HK-2 (cell line): Measurements from ENCODE around the gene ZFYVE9.

Experiments
- DNase-seq: peaks from one replicate; pipeline ENCODE4 v3.0.0-alpha.2; 2018; ENCODE audit not compliant: unreplicated experiment

ZFYVE9 gene

DNA sequence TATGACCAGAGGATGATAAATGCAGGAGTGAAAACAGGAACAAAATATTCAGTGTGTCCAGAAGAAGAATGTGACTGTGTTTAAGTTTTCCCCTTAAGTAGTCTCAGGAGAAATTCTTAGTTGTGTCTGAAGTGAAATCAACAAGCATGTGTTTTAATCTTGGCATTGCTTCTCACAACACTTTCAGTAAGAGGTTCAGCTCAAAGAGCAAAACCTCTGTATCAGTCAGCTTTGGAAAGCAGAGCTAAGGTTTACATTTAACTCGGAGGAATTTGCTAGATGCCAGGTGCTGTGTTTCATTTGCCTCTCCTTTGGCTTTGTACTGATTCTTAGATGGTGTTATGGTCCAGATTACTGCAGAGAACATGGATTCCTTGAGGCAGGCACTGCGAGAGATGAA lies 195.6 kb downstream of the ZFYVE9 start:
- no peak for DNase-seq

DNA sequence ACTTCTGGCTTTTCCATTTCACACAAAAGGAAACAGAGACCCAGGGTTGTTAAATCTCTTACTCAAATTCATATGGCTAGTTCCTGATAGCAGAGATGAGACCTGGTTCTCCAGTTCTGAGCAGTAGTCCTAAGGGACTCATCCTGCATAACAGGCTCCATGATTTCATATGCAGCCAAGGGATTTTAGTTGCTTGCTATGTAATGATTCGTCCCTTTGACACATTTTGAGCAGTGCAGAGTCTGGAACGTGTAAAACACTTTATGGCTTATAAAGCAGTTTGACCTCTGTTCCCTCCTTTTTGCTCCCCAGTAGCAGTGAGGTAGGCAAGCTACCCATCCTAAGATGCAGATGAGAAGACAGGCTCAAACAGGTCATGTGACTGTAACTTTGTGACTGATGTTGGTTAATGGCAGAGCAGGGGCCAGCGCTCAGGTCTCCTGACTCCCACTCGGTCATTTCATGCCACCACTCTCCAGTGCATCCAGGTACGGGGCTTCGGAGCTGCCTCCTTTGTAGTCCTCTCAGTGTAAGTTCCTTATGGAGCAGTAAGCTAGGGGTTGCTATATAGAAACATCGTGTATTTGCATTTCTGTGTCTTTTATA lies 199.9 kb downstream of the ZFYVE9 start:
- no peak for DNase-seq

DNA sequence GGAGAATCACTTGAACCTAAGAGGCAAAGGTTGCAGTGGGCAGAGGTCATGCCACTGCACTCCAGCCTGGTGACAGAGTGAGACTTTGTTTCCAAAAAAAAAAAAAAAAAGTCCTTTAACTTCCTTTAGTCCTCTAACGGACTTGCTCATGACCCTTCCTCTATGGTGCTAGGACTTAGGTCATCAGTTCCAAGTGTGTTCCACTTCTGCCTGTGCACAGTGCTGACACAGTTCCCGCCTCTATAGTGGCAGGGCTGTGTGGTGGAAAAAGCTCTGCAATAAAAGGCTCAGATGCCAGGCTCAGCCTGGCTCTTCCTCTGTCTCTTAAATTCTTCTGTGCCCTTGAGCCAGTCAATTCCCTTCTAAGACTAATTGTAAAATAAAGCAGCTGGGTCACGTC lies 202.1 kb downstream of the ZFYVE9 start:
- no peak for DNase-seq

DNA sequence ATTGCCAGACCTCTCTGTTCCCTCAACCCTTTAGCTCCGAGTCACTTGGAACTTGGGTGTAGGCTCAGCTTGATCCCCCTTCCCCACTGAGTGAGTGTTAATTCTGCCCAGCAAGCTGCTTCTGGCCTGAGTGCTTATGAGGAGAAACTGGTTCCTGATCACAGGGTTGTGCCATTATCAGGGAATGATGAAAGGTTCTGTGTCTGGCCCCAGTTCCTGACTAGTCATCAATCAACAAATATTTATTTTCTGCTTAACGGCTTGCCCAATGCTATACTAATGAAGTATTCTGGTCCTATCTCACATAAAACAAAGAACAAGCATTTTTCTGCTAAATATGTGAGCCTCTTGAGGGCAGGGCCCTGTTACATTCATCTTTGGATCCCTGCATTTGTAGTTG lies 203.4 kb downstream of the ZFYVE9 start:
- DNase-seq, result no peak

DNA sequence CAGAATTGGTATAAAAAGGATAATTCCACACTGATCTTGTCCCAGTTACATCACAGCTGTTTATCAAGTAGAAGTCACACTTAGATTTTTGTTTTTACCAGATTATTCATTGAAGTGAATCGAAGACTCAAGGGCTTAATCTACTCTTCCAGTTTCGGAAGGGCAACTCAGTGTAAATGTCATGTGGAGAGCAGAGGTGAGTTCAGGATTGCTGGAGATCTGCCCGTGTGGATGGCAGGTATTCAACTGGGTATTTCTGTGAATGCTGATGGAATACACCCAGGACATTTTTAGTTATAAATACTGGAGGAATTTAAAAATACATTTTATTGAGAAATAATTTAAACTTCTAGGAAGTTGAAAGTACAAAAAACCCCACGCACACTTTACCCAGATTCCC lies 204.8 kb downstream of the ZFYVE9 start:
- no peak for DNase-seq

DNA sequence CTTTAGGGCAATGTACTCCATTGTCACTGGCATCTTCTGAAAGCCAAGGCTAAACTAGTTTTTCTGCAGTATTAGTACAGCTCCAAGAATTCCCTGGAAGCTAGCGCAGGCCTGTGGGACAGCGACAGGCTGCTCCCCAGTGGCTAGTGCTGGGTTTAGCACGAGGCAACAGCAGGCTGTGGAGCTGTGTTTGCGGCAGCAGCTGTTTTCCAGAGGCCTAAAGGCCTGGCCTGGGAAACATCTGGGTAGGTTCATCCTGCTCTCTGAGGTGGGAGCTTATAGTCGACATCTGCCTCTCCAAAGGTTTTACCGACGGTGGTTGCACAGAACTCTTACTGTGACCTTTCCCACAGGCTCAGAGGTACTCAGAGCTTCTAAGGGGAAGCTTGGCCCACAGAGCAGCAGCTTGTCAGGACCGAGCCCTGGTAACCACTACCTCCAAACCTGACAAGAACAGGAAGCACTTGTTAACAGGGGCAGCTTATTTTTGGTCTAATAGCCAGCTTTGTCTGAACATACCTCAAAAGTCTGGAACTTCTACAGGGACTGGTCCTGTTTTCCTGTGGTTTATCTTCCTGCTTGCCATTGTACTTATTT lies 206.9 kb downstream of the ZFYVE9 start:
- peak; percentile 27 for DNase-seq

DNA sequence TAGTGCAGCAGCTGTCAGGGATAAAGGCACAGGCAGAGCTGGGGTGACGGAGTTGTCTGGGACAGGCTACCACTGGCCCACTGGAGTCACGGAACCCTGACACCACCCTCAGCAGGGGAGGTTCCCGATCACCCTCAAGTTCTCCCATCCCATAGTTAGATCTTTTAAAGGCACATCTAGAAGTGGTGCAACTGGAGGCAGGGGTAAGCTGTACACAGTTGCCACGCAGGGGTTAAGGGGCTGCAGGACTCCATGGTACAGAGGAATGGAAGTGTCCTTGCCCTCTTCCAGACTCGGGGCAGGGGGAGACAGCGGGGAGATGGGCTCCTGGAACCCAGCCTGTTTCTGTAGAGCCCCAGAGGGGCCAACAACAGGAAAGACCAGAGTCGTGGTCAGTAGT lies 210.8 kb downstream of the ZFYVE9 start:
- DNase-seq, result no peak

DNA sequence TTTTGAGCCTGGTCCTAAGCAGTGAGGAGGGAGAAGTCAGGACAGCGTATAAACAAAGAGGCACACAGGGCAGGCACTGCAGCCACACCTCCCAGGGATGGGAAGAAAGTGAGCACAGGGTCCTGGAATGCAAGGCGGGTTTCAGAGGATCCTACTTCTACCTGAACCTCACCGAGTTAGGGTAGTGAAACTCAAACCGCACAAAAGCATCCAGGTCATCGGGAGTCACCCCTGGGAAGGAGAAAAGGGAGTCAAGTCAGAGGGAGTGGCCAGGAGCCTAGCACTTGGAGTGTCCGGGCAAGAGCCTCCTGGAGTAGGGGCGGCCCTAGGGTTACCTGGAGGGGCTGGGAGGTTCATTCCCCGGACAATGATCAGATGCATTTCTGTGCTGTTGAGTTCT lies 213.5 kb downstream of the ZFYVE9 start:
- DNase-seq, result no peak

DNA sequence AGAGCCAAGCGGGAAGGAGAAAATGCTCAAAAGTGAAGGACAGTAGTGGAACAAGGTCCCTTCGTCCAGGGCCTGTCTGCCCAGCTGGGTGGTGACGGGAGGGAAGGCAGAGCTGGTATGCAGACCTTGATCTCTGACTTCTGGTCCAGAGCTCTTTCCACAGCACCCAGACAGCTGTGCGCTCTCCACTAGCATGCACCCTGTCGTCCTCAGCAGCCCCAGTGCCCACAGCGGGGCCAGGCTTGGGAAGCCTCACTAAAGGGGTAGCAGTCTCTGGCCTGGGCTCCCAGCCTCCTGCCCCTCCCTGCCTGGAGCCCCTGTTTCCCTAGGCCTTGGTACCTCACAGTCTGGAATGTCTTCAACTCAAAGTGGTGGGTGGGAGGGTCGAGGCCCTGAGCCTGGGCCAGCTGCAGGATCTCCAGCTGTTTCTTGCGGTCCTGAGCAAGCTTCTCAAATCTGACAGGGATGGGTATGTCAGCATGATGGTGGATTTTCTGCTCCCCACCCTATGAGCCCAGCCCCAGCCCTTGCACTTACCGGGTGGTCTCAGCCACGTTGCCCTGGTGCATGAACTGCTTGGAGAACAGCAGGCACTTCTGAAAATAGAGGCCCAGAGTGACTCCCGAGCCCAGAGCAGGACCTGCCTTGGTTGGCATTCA lies 214.1 kb downstream of the ZFYVE9 start:
- DNase-seq, result no peak

DNA sequence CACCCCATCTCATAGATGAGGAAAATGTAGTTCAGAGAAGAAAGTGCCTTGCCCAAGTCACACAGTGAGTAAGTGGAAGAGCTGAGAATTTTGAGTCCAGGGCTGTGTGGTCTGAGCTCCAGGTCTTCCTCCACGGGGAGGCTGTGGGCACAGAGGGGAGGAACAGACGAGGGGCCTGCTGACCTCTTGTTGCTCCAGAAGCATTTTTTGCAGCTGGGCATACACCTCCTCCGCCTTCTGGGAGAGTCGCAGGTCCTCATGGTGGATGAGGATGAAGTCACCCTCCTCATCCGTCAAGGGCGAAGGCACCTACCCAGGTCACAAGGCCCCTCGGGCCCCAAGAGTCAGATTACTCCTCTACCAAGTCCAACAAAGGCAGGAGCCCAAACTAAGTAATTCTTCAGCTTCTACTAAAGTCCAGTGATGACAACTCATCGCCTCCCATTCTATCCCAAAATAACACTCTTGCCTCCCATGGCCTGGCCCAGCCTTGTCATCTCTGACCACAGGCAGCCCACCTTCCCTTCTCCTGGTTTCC lies 215.0 kb downstream of the ZFYVE9 start:
- DNase-seq, result no peak

DNA sequence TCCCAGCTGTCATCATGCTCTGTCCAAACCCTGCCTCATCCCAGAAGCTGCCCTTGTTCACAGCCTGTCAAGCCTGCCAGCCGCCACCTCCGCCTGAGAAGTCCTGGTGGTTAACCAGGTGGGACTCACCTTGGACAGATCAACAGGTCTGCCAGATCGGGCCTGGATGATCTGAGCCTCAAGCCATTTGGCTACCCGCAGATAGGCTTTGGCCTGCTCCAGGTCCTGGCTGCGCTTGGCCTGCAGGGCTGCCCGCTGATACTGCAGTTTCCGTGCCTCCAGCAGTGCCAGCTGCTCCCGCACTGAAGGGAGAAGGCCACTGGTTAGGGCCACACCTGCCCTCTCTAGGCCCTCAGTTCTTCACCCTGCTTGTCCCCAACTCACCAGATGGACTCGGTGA lies 215.5 kb downstream of the ZFYVE9 start:
- DNase-seq, result no peak

DNA sequence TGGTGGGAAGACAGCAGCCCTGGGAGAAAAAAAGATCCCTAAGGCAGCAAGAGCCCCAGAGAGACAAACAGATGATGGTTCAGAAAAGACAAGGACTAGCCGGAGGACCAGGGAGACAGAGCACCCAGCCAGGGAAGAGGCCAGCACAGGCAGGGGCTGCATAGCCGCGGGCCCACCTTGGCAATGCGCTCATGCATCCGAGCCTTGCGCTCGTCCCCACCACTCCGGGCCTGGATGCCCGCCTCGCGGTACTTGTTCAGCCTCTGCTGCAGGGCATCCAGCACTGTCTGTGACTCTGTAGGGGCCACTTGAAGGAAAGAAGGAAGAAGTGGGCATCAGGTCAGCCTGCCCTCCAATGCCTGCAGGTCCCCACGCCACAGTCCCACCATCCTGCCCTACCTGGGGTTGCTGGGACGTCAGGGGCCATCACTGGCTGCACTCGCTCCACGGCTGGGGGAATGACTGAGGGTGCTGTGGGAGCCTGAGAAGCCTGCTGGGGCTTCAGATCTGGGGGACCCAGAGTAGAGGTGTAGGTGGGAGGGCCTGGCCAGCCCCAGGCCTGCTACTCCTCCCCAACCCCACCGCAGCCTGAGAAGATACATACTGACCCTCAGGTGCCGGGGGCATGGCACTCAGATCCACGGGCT lies 217.1 kb downstream of the ZFYVE9 start:
- DNase-seq, result no peak

DNA sequence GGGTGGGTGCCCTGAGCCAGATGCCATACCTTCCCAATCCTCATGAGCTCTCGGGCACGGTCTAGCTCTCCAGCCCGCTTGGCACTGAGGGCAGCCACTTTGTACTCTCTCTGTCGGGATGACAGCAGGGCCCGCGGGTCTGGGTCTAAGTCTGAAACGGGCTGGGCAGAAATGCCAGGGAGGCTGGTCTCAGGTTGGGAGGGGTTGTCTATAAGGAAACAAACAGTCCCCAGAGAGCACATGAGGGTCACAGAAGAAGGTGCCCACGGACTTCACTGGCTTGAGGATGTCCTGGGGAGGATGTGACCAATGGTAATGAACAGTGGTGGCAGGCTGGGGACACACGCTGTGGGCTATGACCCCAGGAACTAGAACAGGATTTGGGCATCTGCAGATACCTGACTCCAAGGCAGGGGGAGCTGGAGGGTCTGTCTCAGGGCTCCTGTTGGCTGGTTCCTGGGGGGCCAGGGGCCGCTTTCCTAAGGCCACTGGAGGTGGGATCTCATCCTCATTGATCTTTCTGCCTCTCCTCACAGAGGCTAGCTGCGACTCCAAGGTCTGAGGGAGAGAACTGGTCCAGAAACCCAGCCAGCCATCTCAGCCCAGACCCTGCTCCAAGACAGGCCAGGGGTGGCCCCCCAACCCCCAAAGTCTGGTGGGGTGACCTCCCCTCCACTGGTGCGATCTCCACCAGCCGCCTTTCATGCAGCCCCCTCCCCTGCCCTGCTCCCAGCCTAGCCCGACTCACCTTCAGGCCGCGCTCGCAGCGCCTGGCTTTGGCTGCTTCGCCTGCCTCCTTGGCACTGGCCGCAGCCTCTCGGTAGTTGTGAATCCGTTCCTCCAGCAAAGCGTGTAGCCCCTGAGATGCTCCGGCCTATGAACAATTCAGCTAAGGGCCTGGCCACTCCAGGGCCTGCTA lies 218.0 kb downstream of the ZFYVE9 start:
- no peak for DNase-seq

DNA sequence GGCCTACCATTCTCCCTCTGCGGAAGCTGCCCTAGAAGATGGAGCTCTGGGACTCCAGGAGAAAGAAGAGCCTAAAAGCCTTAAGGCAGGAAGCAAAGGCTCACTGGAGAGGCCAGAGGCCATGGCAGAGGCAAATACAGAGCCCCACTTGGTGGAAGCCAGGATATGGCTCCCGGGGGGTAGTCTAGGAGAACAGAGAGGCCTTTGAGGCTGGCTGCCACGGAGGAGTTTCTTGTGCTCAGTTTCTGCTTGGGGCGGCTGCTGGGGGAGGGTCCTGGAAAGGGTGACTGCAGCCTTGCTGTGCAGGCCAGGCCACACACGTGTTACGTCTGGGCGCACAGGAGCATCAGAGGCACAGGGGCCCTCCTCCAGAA lies 218.7 kb downstream of the ZFYVE9 start:
- no peak for DNase-seq

DNA sequence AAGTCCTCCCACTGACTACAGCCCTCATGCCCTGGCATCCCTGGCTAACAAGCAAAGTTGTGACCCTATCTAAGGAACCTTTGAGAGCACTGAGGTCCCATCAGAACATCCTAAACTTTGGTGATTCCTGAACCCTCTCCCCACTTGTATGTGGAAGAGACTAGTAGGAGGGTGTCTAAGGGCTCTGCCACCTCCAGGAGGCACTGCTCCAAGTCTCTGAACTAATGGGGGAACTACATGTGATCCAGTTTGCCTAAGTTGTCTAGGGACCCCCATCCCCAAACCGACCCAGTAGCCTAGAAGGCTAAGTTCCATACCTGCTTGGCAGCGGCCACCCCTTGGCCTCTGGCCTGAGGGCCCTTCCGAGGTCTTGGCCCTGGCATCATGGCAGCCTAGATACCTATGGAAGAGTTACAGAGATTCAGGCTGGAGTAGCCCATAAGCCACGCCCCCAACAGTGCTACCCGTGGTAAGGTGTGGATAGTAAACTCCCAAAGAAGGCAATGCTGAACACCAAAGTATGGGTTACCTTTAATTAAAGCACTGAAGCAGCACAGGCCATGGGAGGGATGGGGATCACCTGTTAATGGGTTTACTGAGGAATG lies 222.4 kb downstream of the ZFYVE9 start:
- no peak for DNase-seq

DNA sequence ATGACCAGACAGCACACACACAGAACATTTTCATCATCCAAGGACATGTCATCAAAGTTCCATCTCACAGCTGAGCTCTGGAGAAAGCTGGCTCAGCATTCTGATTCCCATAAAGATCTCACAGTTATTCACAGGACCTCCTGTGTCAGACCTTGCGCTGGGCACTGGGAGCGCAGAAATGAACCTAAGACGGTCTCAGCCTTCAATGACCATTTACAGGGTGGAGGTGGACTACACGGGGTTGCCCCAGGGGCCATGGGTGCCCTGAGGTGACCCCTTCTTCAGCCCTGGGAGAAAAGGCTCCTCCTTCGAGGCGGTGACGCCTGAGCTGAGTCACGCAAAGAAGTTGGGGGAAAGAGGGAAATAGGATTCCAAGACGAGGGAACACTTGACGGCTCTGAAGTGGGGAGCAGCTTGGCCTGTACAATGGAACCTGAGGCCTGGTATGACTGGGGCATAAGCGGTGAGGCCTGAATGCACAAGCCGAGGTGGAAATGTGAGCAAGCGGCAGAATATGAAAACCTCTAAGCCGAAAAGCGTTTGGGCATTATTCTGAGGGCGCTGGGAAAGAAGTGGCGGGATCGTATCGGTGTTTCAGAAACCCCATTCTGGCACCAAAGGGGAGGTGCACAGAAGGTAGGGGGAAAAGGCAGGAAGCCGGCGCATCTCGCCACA lies 223.3 kb downstream of the ZFYVE9 start:
- peak; percentile 68 for DNase-seq

DNA sequence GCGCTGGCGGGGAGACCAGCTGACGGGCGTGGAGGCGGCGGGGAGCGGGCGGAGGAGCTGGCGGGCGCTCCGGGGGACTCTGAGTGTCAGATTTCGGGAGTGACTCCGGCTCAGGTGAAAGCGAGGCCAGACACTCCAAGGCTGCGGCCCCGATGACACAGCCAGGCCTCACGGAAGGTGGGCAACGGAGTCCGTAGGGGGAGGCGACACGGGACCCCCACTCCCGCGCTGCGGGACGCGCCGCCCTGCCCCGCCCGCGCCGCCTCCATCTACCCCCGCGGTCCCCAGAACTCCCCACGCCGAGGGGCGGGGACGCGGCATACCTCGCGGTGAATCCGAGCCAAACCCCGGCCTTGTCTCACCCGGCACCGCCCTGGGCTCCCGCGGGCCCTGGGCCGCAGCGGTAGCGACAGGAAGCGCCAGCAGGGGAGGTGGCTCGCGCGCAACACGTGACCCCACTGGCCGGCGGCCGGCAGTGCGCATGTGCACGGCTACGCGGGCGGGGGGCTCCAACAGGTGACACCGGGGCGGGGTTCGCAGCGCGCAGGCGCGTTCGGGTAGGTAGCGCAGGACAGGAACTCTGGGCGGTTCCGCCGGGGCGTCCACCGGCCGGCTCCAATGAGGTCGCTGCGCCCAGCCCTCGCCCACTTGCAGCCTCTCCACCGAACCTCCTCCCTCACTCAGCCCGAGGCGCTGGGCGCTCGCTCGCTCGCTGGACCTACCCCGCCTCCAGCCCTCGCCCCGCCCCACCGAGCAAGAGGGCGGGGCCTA lies 224.0 kb downstream of the ZFYVE9 start, which contains the start of gene CC2D1B:
Gene CC2D1B, minus strand, starts transcription at position 460 of the 771 bp plus-strand sequence. CDS start 1,585 bp downstream, outside the sequence.
- peak; percentile 99 for DNase-seq

DNA sequence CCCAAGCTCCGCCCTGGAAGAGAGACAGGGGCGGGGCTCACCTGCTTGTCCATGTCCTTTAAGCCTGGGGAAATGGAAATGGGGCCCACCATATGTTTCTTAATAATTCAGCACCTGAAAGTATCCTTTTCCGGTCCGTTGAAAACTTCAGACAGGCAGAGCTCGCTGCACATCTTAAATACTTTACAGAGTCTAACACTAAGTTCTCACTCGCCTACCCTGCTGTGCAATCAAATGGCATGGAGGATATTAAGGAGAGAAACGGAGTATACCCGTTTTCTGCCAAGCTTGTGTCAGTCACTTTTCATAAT lies 224.6 kb downstream of the ZFYVE9 start:
- DNase-seq, result no peak

DNA sequence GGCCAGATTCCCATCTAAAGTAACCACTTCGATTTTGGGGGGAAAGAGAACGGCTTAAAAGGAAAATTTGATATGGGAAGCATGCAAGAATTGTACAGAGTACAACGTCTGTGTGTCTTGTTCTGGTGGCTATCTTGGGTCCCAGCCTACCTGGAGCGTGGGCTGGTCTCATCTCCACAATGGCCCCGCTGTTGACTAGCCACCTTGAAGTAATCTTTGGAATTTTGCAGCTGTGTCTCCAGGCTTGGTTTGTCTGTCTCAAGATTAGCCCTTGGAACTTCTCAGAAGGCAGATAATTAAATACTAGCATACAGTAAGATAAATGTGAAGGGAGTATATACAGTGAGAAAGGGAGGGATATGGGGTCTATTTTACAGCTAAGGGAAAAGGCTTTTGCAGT lies 225.4 kb downstream of the ZFYVE9 start:
- DNase-seq, result no peak
